Left lung (tissue), 10 donors: ENCODE results near the gene ZNF575. TPM values are rescaled to one million over a fixed set of nuclear protein-coding genes. Genes with fewer than 3 reads are reported as not detected.
A peak's percentile ranks its signal among the peaks of the same experiment; 100 is the strongest.

Source experiments
- ATAC-seq: fragments of 200-7000 bp; cut with Tn5 transposase; one replicate; pipeline ENCODE4 v1.9.1; 2020; ENCODE audit warnings: moderate library complexity
- DNase-seq, 4 donors: peaks; one replicate each; pipeline ENCODE4 v3.0.0-alpha.2; 2013 to 2020
- H3K27ac ChIP-seq, 2 donors: fragments of 200-600 bp; sonication (generic) in 1 of 2; one replicate each; pipeline versions ENCODE4 v1.5.0 to v1.8.0; 2020 to 2021
- H3K27me3 ChIP-seq, 2 donors: fragments of 200-600 bp; sonication (generic) in 1 of 2; one replicate each; pipeline versions ENCODE4 v1.5.0 to v1.8.0; 2020 to 2021
- H3K36me3 ChIP-seq, 2 donors: fragments of 200-600 bp; sonication (generic) in 1 of 2; one replicate each; pipeline versions ENCODE4 v1.5.0 to v1.8.0; 2020 to 2021
- H3K4me1 ChIP-seq, 2 donors: fragments of 200-600 bp; one replicate each; pipeline ENCODE4 v1.8.0; 2021
- H3K4me3 ChIP-seq, 2 donors: fragments of 200-600 bp; sonication (generic) in 1 of 2; one replicate each; pipeline versions ENCODE4 v1.5.0 to v1.8.0; 2020 to 2021; ENCODE audit warnings: mild to moderate bottlenecking in 1 of 2
- H3K9me3 ChIP-seq, 2 donors: fragments of 200-600 bp; sonication (generic) in 1 of 2; one replicate each; pipeline versions ENCODE4 v1.5.0 to v1.8.0; 2020 to 2021
- intact Hi-C, 2 donors: fragments of 100-400 bp; cut with DNase I; formaldehyde crosslinking; loops; one replicate each; pipeline versions ENCODE4 v1.11.2 to v1.14.2; 2022
- polyA plus RNA-seq, 6 donors: library from polyadenylated mRNA; unstranded; fragments of 120-200 nt; gene quantifications; one replicate each; pipeline ENCODE4 v1.2.1, GENCODE V29; 2013; ENCODE audit not compliant: insufficient read length in 6 of 6
- total RNA-seq, 2 donors: library from RNA; stranded (reverse); fragmentation: NEBNext Ultra II Directional; extraction: Animal tissue kit (Norgen Biotek cat#: 25700); gene quantifications; one replicate each; pipeline ENCODE4 v1.2.1, GENCODE V29; 2021
- TF ChIP-seq, protein P1 (sequence below), 2 donors: fragments of 200-600 bp; sonication (generic) in 1 of 2; IDR thresholded peaks; one replicate each; pipeline versions ENCODE4 v1.5.0 to v1.8.0; 2021; ENCODE audit warnings: antibody characterized with exemption in 2 of 2
- donor health status: DM: no; HTN: yes; CAD: no.
- donor health status: DM: no; HTN: no; CAD: no.

ZNF575 gene
- total and polyA plus RNA-seq, 8 donors: 1.2 to 3.3 (median 2.3) TPM

DNA sequence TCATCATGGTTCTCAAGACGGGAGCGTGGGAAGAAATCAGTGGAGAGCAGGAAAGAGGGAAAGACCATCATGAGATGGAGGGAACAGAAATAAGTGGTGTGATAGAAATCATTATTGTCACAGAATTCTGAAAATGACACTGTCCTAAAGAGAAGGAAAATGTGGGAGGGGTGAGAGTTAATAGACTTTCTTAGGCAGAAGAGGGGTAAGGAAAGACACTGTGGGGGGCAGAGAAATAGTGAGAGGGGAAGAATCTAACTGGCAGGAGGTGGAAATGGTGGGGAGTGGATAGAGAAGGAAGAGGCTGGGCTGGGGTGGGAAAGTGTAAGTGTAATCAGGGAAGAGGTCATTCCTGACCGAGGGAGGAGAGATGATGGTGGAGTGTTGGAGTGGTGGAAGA is 45.8 kb downstream of the ZNF575 start:
- Histone ChIP-seq H3K4me3 (no peak overlapping the region), H3K9me3 (no peaks in the 10 kb centered on the region), H3K36me3 (no peaks in the 10 kb centered on the region), H3K4me1 (peaks cover 6 to 39% of the 10 kb centered on the region in 2 donors), H3K27me3 (no peaks in the 10 kb centered on the region), H3K27ac (no peak overlapping the region)
- DNase-seq: no peak
- TF ChIP-seq, protein P1, sequence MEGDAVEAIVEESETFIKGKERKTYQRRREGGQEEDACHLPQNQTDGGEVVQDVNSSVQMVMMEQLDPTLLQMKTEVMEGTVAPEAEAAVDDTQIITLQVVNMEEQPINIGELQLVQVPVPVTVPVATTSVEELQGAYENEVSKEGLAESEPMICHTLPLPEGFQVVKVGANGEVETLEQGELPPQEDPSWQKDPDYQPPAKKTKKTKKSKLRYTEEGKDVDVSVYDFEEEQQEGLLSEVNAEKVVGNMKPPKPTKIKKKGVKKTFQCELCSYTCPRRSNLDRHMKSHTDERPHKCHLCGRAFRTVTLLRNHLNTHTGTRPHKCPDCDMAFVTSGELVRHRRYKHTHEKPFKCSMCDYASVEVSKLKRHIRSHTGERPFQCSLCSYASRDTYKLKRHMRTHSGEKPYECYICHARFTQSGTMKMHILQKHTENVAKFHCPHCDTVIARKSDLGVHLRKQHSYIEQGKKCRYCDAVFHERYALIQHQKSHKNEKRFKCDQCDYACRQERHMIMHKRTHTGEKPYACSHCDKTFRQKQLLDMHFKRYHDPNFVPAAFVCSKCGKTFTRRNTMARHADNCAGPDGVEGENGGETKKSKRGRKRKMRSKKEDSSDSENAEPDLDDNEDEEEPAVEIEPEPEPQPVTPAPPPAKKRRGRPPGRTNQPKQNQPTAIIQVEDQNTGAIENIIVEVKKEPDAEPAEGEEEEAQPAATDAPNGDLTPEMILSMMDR (IDR thresholded peaks at IDR 0.05): no peak
- ATAC-seq: no peak
- intact Hi-C loops: no loop called here

DNA sequence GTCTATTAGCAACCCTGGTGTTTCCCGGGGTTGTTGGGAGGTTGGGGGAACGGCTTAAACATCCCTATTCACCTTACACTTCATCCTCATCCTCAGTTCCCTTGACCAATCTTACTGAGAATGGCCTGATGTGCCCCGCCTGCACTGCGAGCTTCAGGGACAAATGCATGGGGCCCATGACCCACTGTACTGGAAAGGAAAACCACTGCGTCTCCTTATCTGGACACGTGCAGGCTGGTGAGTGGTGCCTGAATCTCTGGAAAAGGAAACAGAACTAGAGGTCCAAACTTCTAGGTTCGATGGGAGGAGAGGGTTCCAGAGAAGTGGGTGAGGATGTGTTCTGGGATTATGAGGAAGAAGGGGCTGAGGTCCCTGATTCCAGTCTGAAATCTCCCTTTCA is 48.5 kb downstream of the ZNF575 start:
- Histone ChIP-seq H3K27me3 (no peaks in the 10 kb centered on the region), H3K4me1 (peaks cover 0 to 21% of the 10 kb centered on the region in 2 donors), H3K4me3 (peak overlapping the region in 1 of 2 donors; percentile 45), H3K27ac (peak overlapping the region in 1 of 2 donors; percentile 50), H3K9me3 (no peaks in the 10 kb centered on the region), H3K36me3 (peaks cover 0 to 7% of the 10 kb centered on the region in 2 donors)
- DNase-seq (no peak), ATAC-seq (no peak)
- TF ChIP-seq, protein P1 (IDR thresholded peaks at IDR 0.05): no peak
- intact Hi-C loops: no loop called here

DNA sequence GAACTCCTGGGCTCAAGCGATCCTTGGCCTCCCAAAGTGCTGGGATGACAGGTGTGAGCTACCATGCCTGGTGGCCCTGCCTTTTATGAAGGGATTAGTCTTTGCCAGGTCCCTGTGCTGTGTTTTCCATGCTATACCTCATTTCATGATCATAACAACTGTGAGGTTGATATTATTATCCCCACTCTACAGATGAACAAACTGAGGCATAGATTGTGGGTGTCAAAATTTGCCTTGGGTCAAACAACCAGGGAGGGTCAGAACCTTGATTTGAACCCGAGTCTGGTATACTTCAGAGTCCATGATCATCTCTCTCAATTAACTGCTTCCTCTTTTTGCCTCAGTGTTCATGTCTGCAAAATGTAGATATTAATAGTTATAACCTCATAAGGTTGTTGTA is 49.5 kb downstream of the ZNF575 start:
- no peak for DNase-seq
- intact Hi-C loops: no loop called here

DNA sequence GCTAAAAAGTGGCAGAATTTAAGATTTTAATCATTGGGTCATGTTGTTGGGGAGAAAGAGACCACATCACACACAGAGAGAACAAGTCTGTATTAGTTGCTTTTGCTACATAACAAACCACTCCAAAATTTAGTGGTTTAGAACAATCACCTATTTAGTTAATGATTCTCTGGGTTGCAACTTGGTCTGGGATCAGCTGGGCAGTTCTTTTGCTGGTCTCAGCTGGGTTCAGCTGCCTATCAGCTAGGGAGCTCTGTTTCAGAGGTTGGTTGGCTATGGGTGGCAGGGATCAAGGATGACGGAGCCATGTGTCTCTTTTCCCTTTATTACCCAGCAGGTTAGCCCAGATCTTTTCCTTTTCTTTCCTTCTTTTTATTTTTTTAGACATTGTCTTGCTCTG is 51.5 kb downstream of the ZNF575 start:
- no peaks in the 10 kb centered on the region for H3K27me3 ChIP-seq
- no peak overlapping the region for H3K4me3 ChIP-seq
- TF ChIP-seq, protein P1 (IDR thresholded peaks at IDR 0.05): no peak
- intact Hi-C loops: no loop called here
- peaks cover 0 to 11% of the 10 kb centered on the region in 2 donors for H3K36me3 ChIP-seq
- DNase-seq (no peak), ATAC-seq (no peak)
- H3K9me3 ChIP-seq: no peaks in the 10 kb centered on the region
- peak overlapping the region in 1 of 2 donors; percentile 0 for H3K27ac ChIP-seq
- peaks cover 0 to 21% of the 10 kb centered on the region in 2 donors for H3K4me1 ChIP-seq

More for the DNA sequence above, 49.5 kb downstream of the ZNF575 start:
- Histone ChIP-seq H3K27ac (no peak overlapping the region), H3K9me3 (no peaks in the 10 kb centered on the region), H3K4me1 (peaks cover 0 to 21% of the 10 kb centered on the region in 2 donors), H3K27me3 (no peaks in the 10 kb centered on the region), H3K36me3 (peaks cover 0 to 11% of the 10 kb centered on the region in 2 donors), H3K4me3 (no peak overlapping the region)
- ATAC-seq: no peak
- TF ChIP-seq, protein P1 (IDR thresholded peaks at IDR 0.05): no peak

Other genes with a start within 250 kb of the ZNF575 start
- gene CD177, start 179.5 kb upstream of the ZNF575 start, total RNA-seq: 10 to 100 TPM in 1 of 2 donors, not detected in 1; 13.8 TPM
- under 1 TPM; 0.17 to 0.78 (median 0.39) TPM for gene CD177, start 179.5 kb upstream of the ZNF575 start, polyA plus RNA-seq
- not detected for gene TEX101, start 118.3 kb upstream of the ZNF575 start, total RNA-seq
- not detected for gene TEX101, start 118.3 kb upstream of the ZNF575 start, polyA plus RNA-seq
- gene LYPD3, start 67.6 kb upstream of the ZNF575 start, total RNA-seq: 1 to 10 TPM in 1 of 2 donors, under 1 TPM in 1; 0.73 to 1.1 TPM
- 1 to 10 TPM; 1.2 to 2.1 (median 1.2) TPM for gene LYPD3, start 67.6 kb upstream of the ZNF575 start, polyA plus RNA-seq
- 1 to 10 TPM; 4.5 to 8.3 TPM for gene PHLDB3, start 28.4 kb upstream of the ZNF575 start, total RNA-seq
- gene PHLDB3, start 28.4 kb upstream of the ZNF575 start, polyA plus RNA-seq: 10 to 100 TPM in 3 of 6 donors, 1 to 10 TPM in 3; 7.5 to 13.3 (median 10.1) TPM
- 10 to 100 TPM; 37.5 to 39.8 TPM for gene ETHE1, start 6.0 kb upstream of the ZNF575 start, total RNA-seq
- 10 to 100 TPM; 17.1 to 20.5 (median 19.9) TPM for gene ETHE1, start 6.0 kb upstream of the ZNF575 start, polyA plus RNA-seq
- gene XRCC1, start 42.3 kb downstream of the ZNF575 start, total RNA-seq: 10 to 100 TPM; 25.2 to 30.6 TPM
- 10 to 100 TPM; 52.8 to 70.0 (median 57.4) TPM for gene XRCC1, start 42.3 kb downstream of the ZNF575 start, polyA plus RNA-seq
- gene PINLYP, start 42.6 kb downstream of the ZNF575 start, total RNA-seq: 1 to 10 TPM; 6.2 to 7.1 TPM
- 10 to 100 TPM; 15.4 to 21.2 (median 18.2) TPM for gene PINLYP, start 42.6 kb downstream of the ZNF575 start, polyA plus RNA-seq
- 10 to 100 TPM; 22.0 to 27.6 TPM for gene IRGQ, start 62.9 kb downstream of the ZNF575 start, total RNA-seq
- gene IRGQ, start 62.9 kb downstream of the ZNF575 start, polyA plus RNA-seq: 10 to 100 TPM; 15.1 to 18.5 (median 17.1) TPM
- gene ZNF576, start 63.4 kb downstream of the ZNF575 start, total RNA-seq: 10 to 100 TPM; 11.5 to 14.4 TPM
- gene ZNF576, start 63.4 kb downstream of the ZNF575 start, polyA plus RNA-seq: 10 to 100 TPM in 5 of 6 donors, 1 to 10 TPM in 1; 9.3 to 12.3 (median 10.8) TPM
- gene SRRM5, start 78.9 kb downstream of the ZNF575 start, total RNA-seq: under 1 TPM; 0.10 to 0.32 TPM
- gene SRRM5, start 78.9 kb downstream of the ZNF575 start, polyA plus RNA-seq: 1 to 10 TPM; 1.1 to 2.5 (median 2.2) TPM
- gene ZNF428, start 86.4 kb downstream of the ZNF575 start, total RNA-seq: 10 to 100 TPM; 24.7 to 41.5 TPM
- gene ZNF428, start 86.4 kb downstream of the ZNF575 start, polyA plus RNA-seq: 10 to 100 TPM; 71.8 to 99.9 (median 88.1) TPM
- gene CADM4, start 106.7 kb downstream of the ZNF575 start, total RNA-seq: 10 to 100 TPM in 1 of 2 donors, 1 to 10 TPM in 1; 4.7 to 12.1 TPM
- 10 to 100 TPM; 17.2 to 24.0 (median 21.2) TPM for gene CADM4, start 106.7 kb downstream of the ZNF575 start, polyA plus RNA-seq
- gene PLAUR, start 137.0 kb downstream of the ZNF575 start, total RNA-seq: 100 to 1,000 TPM in 1 of 2 donors, 10 to 100 TPM in 1; 76.5 to 119 TPM
- 10 to 100 TPM; 13.7 to 22.0 (median 17.8) TPM for gene PLAUR, start 137.0 kb downstream of the ZNF575 start, polyA plus RNA-seq
- not detected for gene IRGC, start 182.9 kb downstream of the ZNF575 start, total RNA-seq
- not detected for gene IRGC, start 182.9 kb downstream of the ZNF575 start, polyA plus RNA-seq
- 10 to 100 TPM; 40.9 to 49.6 TPM for gene SMG9, start 221.8 kb downstream of the ZNF575 start, total RNA-seq
- gene SMG9, start 221.8 kb downstream of the ZNF575 start, polyA plus RNA-seq: 10 to 100 TPM; 48.5 to 66.2 (median 55.7) TPM
- 10 to 100 TPM in 1 of 2 donors, 1 to 10 TPM in 1; 9.6 to 21.5 TPM for gene KCNN4, start 247.8 kb downstream of the ZNF575 start, total RNA-seq
- 1 to 10 TPM in 5 of 6 donors, under 1 TPM in 1; 0.67 to 4.3 (median 2.0) TPM for gene KCNN4, start 247.8 kb downstream of the ZNF575 start, polyA plus RNA-seq